PC-3 (cell line): Measurements from ENCODE around the gene ENO1. TPM values are rescaled to one million over a fixed set of nuclear protein-coding genes. Genes with fewer than 3 reads are reported as not detected.

Experiments used
- ATAC-seq: fragments of 200-7000 bp; cut with Tn5 transposase; 2 replicates; pipeline ENCODE4 v1.9.1; 2020; ENCODE audit warnings: mild to moderate bottlenecking, moderate library complexity
- BruUV-seq: library from RNA; stranded (reverse); fragments of 400-500 nt; replicated peaks from 2 replicates; lab custom pipeline; 2021; lab: Mats Ljungman, UMichigan
- CTCF ChIA-PET: fragments of 300-600 bp; sonication (Branson Sonifier 250); formaldehyde crosslinking; loops from one replicate; lab custom pipeline; 2022; ENCODE audit warnings: antibody characterized with exemption; lab: Charles Lee
- POLR2A ChIA-PET: fragments of 300-600 bp; sonication (Branson Sonifier 250); formaldehyde crosslinking; loops from one replicate; lab custom pipeline; 2022; ENCODE audit warnings: antibody characterized with exemption; ENCODE audit not compliant: unreplicated experiment; lab: Charles Lee
- DNase-seq: peaks from one replicate; pipeline ENCODE4 v3.0.0-alpha.2; 2015
- H2AFZ ChIP-seq: fragments of 300-600 bp; sonication (generic); 2 replicates; pipeline ENCODE4 v1.6.0; 2016; ENCODE audit warnings: antibody characterized with exemption, low read length
- H3F3A ChIP-seq: fragments of 300-600 bp; sonication (generic); one replicate; pipeline ENCODE4 v1.6.0; 2017; ENCODE audit warnings: antibody characterized with exemption, low read length, control low read depth, mild to moderate bottlenecking; ENCODE audit not compliant: unreplicated experiment
- H3K27ac ChIP-seq: fragments of 300-600 bp; sonication (generic); 2 replicates; pipeline ENCODE4 v1.5.1; 2016; ENCODE audit warnings: mild to moderate bottlenecking, low read length
- H3K27me3 ChIP-seq: fragments of 300-600 bp; sonication (generic); 2 replicates; pipeline ENCODE4 v1.6.1; 2016; ENCODE audit warnings: low read length, mixed read lengths
- H3K36me3 ChIP-seq: fragments of 300-600 bp; sonication (generic); 2 replicates; pipeline ENCODE4 v1.6.1; 2016; ENCODE audit warnings: low read depth, mixed run types, low read length, mixed read lengths
- H3K4me1 ChIP-seq: fragments of 300-600 bp; sonication (generic); 2 replicates; pipeline ENCODE4 v1.5.1; 2016; ENCODE audit warnings: low read length; ENCODE audit not compliant: insufficient read depth
- H3K4me2 ChIP-seq: fragments of 300-600 bp; sonication (generic); 2 replicates; pipeline ENCODE4 v1.6.0; 2016; ENCODE audit warnings: low read length
- H3K4me3 ChIP-seq: fragments of 300-600 bp; sonication (generic); 2 replicates; pipeline ENCODE4 v1.5.1; 2016; ENCODE audit warnings: mild to moderate bottlenecking, low read length, mixed read lengths
- H3K79me2 ChIP-seq: fragments of 300-600 bp; sonication (generic); 2 replicates; pipeline ENCODE4 v1.6.1; 2017; ENCODE audit warnings: low read length, mixed read lengths
- H3K9ac ChIP-seq: fragments of 300-600 bp; sonication (generic); 2 replicates; pipeline ENCODE4 v1.6.0; 2016; ENCODE audit warnings: mild to moderate bottlenecking, low read length
- H3K9me2 ChIP-seq: fragments of 300-600 bp; sonication (generic); replicated peaks from 2 replicates; pipeline ENCODE4 v1.6.1; 2016; ENCODE audit warnings: mixed run types, low read length, mixed read lengths
- H3K9me3 ChIP-seq: fragments of 300-600 bp; sonication (generic); 2 replicates; pipeline ENCODE4 v1.6.1; 2016; ENCODE audit warnings: low read length, mixed read lengths
- H4K20me1 ChIP-seq: fragments of 300-600 bp; sonication (generic); 2 replicates; pipeline ENCODE4 v1.6.1; 2016; ENCODE audit warnings: low read length, mixed read lengths
- EZH2 ChIP-seq: fragments of 300-600 bp; sonication (generic); IDR thresholded peaks from one replicate; pipeline ENCODE4 v1.6.1; 2017; ENCODE audit warnings: antibody characterized with exemption, mild to moderate bottlenecking, low read length; ENCODE audit not compliant: unreplicated experiment
- EZH2phosphoT487 ChIP-seq: fragments of 300-600 bp; sonication (generic); IDR thresholded peaks from 2 replicates; pipeline ENCODE4 v1.6.1; 2018; ENCODE audit warnings: mild to moderate bottlenecking, antibody characterized with exemption, low read length, borderline replicate concordance
- intact Hi-C: fragments of 100-400 bp; cut with micrococcal nuclease; formaldehyde crosslinking; loops from 2 replicates; pipeline ENCODE4 v1.9.0; 2023
- total RNA-seq: library from RNA; depleted of rRNA; stranded (reverse); fragments of >200 nt; gene quantifications from 2 replicates; pipeline ENCODE4 v1.2.3, GENCODE V29; 2014
- TF ChIP-seq, protein P1 (sequence below): fragments of 300-600 bp; sonication (generic); conservative IDR thresholded peaks from 2 replicates; pipeline ENCODE4 v1.5.1; 2017; ENCODE audit warnings: antibody characterized with exemption, low read depth, mild to moderate bottlenecking, low read length

Gene ENO1
- total RNA-seq, 1 experiment from 2014 or later, result 3,712 TPM

DNA sequence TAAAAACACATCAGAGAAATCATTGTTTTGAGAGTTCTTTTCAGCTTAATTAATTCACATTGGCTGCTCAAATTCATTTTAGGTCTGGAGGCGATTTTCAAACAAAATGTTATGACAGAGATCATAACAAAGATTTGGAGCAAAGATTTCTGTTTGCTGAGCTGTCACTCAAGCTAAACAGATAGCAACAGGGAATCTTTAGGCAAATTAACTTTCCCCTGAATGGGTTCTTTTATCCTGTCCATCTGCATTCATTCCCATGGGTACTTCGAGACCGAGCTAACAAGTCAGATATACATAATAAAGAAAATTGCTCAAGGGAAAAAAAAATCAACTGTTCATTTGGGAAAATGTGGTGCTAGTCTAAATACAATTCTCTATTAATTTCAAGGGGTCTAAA is 37.0 kb upstream of the ENO1 start:
- TF ChIP-seq EZH2phosphoT487 (no peak), EZH2 (no peak)
- TF ChIP-seq, protein P1, sequence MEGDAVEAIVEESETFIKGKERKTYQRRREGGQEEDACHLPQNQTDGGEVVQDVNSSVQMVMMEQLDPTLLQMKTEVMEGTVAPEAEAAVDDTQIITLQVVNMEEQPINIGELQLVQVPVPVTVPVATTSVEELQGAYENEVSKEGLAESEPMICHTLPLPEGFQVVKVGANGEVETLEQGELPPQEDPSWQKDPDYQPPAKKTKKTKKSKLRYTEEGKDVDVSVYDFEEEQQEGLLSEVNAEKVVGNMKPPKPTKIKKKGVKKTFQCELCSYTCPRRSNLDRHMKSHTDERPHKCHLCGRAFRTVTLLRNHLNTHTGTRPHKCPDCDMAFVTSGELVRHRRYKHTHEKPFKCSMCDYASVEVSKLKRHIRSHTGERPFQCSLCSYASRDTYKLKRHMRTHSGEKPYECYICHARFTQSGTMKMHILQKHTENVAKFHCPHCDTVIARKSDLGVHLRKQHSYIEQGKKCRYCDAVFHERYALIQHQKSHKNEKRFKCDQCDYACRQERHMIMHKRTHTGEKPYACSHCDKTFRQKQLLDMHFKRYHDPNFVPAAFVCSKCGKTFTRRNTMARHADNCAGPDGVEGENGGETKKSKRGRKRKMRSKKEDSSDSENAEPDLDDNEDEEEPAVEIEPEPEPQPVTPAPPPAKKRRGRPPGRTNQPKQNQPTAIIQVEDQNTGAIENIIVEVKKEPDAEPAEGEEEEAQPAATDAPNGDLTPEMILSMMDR, result no peak; the same call in 1 of the 2 replicates
- Histone ChIP-seq H3K9ac (no peak overlapping the region), H3K4me2 (no peak overlapping the region), H3K27me3 (no peaks in the 10 kb centered on the region), H3K9me3 (no peaks in the 10 kb centered on the region), H4K20me1 (no peaks in the 10 kb centered on the region), H3K27ac (no peak overlapping the region), H3F3A (no peaks in the 10 kb centered on the region), H3K36me3 (no peaks in the 10 kb centered on the region), H3K4me3 (no peak overlapping the region), H3K79me2 (no peaks in the 10 kb centered on the region), H2AFZ (no peak overlapping the region; the same call in 1 of the 2 replicates), H3K4me1 (no peaks in the 10 kb centered on the region), H3K9me2 (no peaks in the 10 kb centered on the region)
- DNase-seq (no peak), ATAC-seq (no peak)
- ChIA-PET CTCF (interaction anchor here (0.7 to 1.4 kb wide), 3 partner anchors 25 to 89 kb away, joined by 4 to 11 read pairs (median 7); no protein-coding TSS in a partner anchor), POLR2A (no interaction called here)
- intact Hi-C loops, result loop anchor here (5.0 kb wide), 2 partner anchors 38 to 287 kb away; partner anchors contain the start of gene ENO1
- no TSS peak for BruUV-seq

DNA sequence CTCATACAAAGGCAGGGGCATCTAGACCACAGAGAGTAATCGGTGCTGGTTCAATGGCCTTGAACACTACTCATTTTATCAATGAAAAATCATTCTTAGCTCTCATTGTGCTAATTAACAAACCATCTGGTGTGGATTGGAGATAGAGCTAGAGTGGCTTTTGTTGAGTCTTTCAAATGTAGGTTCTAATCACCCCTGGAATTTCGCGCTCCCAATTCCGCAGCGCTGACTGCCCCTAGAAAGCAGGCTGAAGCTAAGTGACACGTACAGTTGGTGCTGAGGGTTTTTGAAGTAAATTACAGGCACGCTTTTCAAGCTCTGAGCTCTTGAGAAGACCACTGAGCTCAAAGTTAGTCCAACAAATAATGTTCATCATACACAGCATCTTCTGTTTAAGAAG is 36.0 kb upstream of the ENO1 start:
- ATAC-seq, result no peak
- no peak overlapping the region for H3K4me3 ChIP-seq
- no peaks in the 10 kb centered on the region for H3K27me3 ChIP-seq
- H3K9me3 ChIP-seq, result no peaks in the 10 kb centered on the region
- H2AFZ ChIP-seq, result no peak overlapping the region
- no peaks in the 10 kb centered on the region for H3K36me3 ChIP-seq
- BruUV-seq, result no TSS peak
- no peak for DNase-seq
- intact Hi-C loops, result no loop called here
- H3K4me2 ChIP-seq, result no peak overlapping the region
- H3K4me1 ChIP-seq, result no peaks in the 10 kb centered on the region
- ChIA-PET CTCF (interaction anchor here (0.5 to 1.4 kb wide), 5 partner anchors 24 to 640 kb away, joined by 3 to 15 read pairs (median 7); no protein-coding TSS in a partner anchor), POLR2A (no interaction called here)
- H3K79me2 ChIP-seq, result no peaks in the 10 kb centered on the region
- no peak overlapping the region for H3K27ac ChIP-seq
- no peak for TF ChIP-seq EZH2
- TF ChIP-seq EZH2phosphoT487, result no peak
- TF ChIP-seq, protein P1, result no peak
- no peaks in the 10 kb centered on the region for H4K20me1 ChIP-seq
- H3K9me2 ChIP-seq, result no peaks in the 10 kb centered on the region
- H3K9ac ChIP-seq, result no peak overlapping the region
- no peaks in the 10 kb centered on the region for H3F3A ChIP-seq

DNA sequence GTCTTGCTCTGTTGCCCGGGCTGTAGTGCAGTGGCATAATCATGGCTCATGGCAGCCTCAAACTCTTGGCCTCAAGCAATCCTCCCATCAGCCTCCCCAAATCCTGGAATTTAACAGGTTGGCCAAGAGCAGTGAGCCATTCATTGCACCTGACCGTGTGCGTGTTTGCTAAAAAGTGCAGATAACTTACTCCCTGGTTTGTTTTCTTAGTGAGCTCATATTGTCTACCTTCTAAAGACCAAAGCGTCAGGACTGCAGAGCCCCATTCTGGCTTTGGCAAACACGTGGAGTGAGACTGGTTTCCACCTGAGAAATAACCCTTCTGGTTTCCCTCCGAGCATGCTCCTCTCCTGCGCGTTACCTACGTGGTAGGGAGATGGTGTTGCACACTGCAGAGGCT is 35.0 kb upstream of the ENO1 start:
- H3K4me3 ChIP-seq, result no peak overlapping the region
- no peak overlapping the region for H2AFZ ChIP-seq
- ChIA-PET CTCF (no interaction called here), POLR2A (no interaction called here)
- no peaks in the 10 kb centered on the region for H3K4me1 ChIP-seq
- ATAC-seq (no peak), DNase-seq (no peak)
- H3F3A ChIP-seq, result no peaks in the 10 kb centered on the region
- no peak overlapping the region for H3K4me2 ChIP-seq
- H3K36me3 ChIP-seq, result no peaks in the 10 kb centered on the region
- no peak for TF ChIP-seq EZH2phosphoT487
- no peak for TF ChIP-seq EZH2
- TF ChIP-seq, protein P1, result no peak
- intact Hi-C loops, result no loop called here
- H3K9ac ChIP-seq, result no peak overlapping the region
- H3K79me2 ChIP-seq, result no peaks in the 10 kb centered on the region
- no peak overlapping the region for H3K27ac ChIP-seq
- H3K9me2 ChIP-seq, result no peaks in the 10 kb centered on the region
- BruUV-seq, result no TSS peak
- no peaks in the 10 kb centered on the region for H4K20me1 ChIP-seq
- no peaks in the 10 kb centered on the region for H3K9me3 ChIP-seq
- H3K27me3 ChIP-seq, result no peaks in the 10 kb centered on the region
